Common myeloid progenitor, CD34-positive (primary cell): ENCODE measurements around the gene RBM25. TPM values are rescaled to one million over a fixed set of nuclear protein-coding genes. Genes with fewer than 3 reads are reported as not detected.
A peak's percentile ranks its signal among the peaks of the same experiment; 100 is the strongest.
"Not testable (repeated sequence)": the region's sequence is repeated elsewhere in the genome, so short reads cannot be mapped to it uniquely, and the experiment has no call there.

Experiments
- CTCF ChIA-PET: fragments of 350-600 bp; sonication (Branson Sonifier 250); formaldehyde crosslinking; loops from one replicate; lab custom pipeline; 2021; ENCODE audit warnings: antibody characterized with exemption; lab: Charles Lee
- POLR2A ChIA-PET: fragments of 350-600 bp; sonication (Branson Sonifier 250); formaldehyde crosslinking; loops from one replicate; lab custom pipeline; 2021; ENCODE audit warnings: antibody characterized with exemption; lab: Charles Lee
- DNase-seq, 3 donors: peaks; one replicate each; pipeline versions ENCODE4 v3.0.0 to v3.0.0-alpha.2; 2013
- H3K27ac ChIP-seq, 2 experiments: 1 replicate in 1 of 2; 2 replicates in 1 of 2; pipeline ENCODE4 v1.7.0; 2013; ENCODE audit warnings: inconsistent platforms in 2 of 2, low read length in 2 of 2, mild to moderate bottlenecking in 2 of 2, low read depth in 1 of 2, moderate library complexity in 1 of 2; ENCODE audit not compliant: severe bottlenecking in 2 of 2, insufficient read depth in 1 of 2, poor library complexity in 1 of 2
- H3K27me3 ChIP-seq, 5 experiments: replicated peaks in 2 of 5; 1 replicate in 3 of 5; 2 replicates in 2 of 5; pipeline versions ENCODE4 v1.6.1 to v1.7.0; 2013; ENCODE audit warnings: low read length in 4 of 5, mild to moderate bottlenecking in 2 of 5, moderate library complexity in 2 of 5, inconsistent platforms in 1 of 5; ENCODE audit not compliant: insufficient read depth in 5 of 5, control insufficient read depth in 4 of 5
- H3K36me3 ChIP-seq, 4 experiments: 1 replicate in 2 of 4; 2 replicates in 2 of 4; pipeline versions ENCODE4 v1.6.1 to v1.7.0; 2013; ENCODE audit warnings: low read length in 3 of 4, control low read depth in 1 of 4, mild to moderate bottlenecking in 1 of 4; ENCODE audit not compliant: control insufficient read depth in 4 of 4, insufficient read depth in 4 of 4
- H3K4me1 ChIP-seq, 4 experiments: 1 replicate in 3 of 4; 2 replicates in 1 of 4; pipeline versions ENCODE4 v1.6.1 to v1.7.1; 2013; ENCODE audit warnings: low read length in 3 of 4, mild to moderate bottlenecking in 3 of 4, control low read depth in 1 of 4, inconsistent platforms in 1 of 4, moderate library complexity in 1 of 4; ENCODE audit not compliant: control insufficient read depth in 4 of 4, insufficient read depth in 4 of 4; ENCODE audit errors: control extremely low read depth in 1 of 4
- H3K4me3 ChIP-seq, 7 experiments: 1 replicate in 4 of 7; 2 replicates in 3 of 7; pipeline versions ENCODE4 v1.5.1 to v1.7.0; 2013; ENCODE audit warnings: mild to moderate bottlenecking in 7 of 7, low read length in 6 of 7, moderate library complexity in 6 of 7, inconsistent platforms in 2 of 7, low read depth in 2 of 7, control low read depth in 1 of 7; ENCODE audit not compliant: insufficient read depth in 4 of 7, control insufficient read depth in 1 of 7; ENCODE audit errors: extremely low read depth in 1 of 7
- H3K9me3 ChIP-seq, 5 experiments: 1 replicate in 4 of 5; 2 replicates in 1 of 5; pipeline versions ENCODE4 v1.6.1 to v1.7.1; 2013; ENCODE audit warnings: low read length in 4 of 5, mild to moderate bottlenecking in 2 of 5, inconsistent platforms in 1 of 5, low read depth in 1 of 5, moderate library complexity in 1 of 5; ENCODE audit not compliant: control insufficient read depth in 4 of 5, insufficient read depth in 2 of 5; ENCODE audit errors: control extremely low read depth in 1 of 5
- WGBS: methylation state at CpG from one replicate; pipeline ENCODE4 v1.1.5; 2013; ENCODE audit not compliant: insufficient coverage; 5-methylcytosine and 5-hydroxymethylcytosine counted together
- polyA plus RNA-seq: library from polyadenylated mRNA; unstranded; fragments of 120-200 nt; gene quantifications from one replicate; pipeline ENCODE4 v1.2.1, GENCODE V29; 2013

RBM25 gene
- polyA plus RNA-seq: 106 TPM

DNA sequence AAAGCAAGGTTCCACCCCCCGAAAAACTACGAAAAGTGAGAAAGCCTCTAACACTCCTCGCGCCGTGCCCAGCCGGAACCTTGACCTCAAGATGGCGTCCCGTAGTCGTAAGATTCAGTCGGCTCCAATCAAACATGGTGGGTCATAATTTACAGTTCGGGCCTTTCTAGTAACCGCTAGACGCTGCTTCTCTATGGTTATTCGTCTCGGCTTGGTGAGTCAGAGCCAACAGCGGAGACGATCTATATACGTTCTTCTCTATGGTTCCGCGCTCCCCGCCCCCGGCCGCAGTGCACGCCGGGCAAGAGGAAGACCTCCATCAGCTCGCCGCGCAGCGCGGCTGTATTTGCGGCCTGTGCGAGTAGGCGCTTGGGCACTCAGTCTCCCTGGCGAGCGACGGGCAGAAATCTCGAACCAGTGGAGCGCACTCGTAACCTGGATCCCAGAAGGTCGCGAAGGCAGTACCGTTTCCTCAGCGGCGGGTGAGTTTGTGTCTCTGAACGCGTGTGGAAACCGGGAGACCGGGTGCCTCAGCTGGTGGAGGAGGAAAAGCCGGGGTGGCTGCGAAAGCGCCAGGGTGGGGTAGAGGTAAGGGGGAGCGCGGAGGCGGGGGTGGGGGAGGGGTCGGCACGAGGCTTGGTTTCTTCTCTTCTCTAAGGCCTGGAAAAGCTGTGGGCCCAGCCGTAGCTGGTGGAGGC, at the start of gene RBM25:
TSS of gene RBM25 (plus strand) at position 311 of the 698 bp plus-strand sequence. CDS start 13,108 bp downstream, outside the sequence.
- Histone ChIP-seq H3K9me3 (no peaks in the 10 kb centered on the region), H3K27ac (peak within 1 kb of the TSS; percentile 94 to 97), H3K4me3 (peak within 1 kb of the TSS; percentile 91 to 99 (median 95)), H3K36me3 (peaks cover 4 to 8% (median 4%) of the 10 kb centered on the region in 4 experiments), H3K4me1 (peaks cover 9 to 30% (median 20%) of the 10 kb centered on the region in 4 experiments), H3K27me3 (no peaks in the 10 kb centered on the region)
- WGBS: 0% methylated on average over 46 of the region's 57 CpGs
- POLR2A ChIA-PET: interaction anchor here (0.5 to 1.2 kb wide), 8 partner anchors 9 to 959 kb away, joined by 3 to 7 read pairs (median 3); partner anchors contain the start of genes PSEN1 and ZFYVE1
- CTCF ChIA-PET: interaction anchor here (1.0 to 1.9 kb wide), 4 partner anchors 11 to 36 kb away, joined by 3 to 5 read pairs (median 4); partner anchors contain the start of gene ZFYVE1
- peak; percentile 99 for DNase-seq

DNA sequence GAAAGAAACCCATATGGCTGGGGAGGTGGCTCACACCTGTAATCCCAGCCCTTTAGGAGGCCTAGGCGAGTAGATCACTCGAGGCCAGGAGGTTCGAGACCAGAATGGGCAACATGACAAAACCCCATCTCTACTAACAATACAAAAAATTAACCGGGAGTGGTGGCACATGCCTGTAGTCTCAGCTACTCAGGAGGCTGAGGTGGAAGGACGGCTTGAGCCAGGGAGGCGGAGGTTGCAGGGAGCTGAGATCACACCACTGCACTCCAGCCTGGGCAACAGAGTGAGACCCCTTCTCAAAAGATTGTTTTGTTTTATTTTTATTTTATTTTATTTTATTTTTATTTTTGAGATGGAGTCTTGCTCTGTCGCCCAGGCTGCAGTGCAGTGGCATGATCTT, 47.1 kb upstream of the RBM25 start:
- H3K27me3 ChIP-seq, POLR2A ChIA-PET, CTCF ChIA-PET, DNase-seq, H3K27ac ChIP-seq, H3K4me3 ChIP-seq, H3K9me3 ChIP-seq, H3K4me1 ChIP-seq: not testable (repeated sequence)
- WGBS: 100% methylated on average over 1 of the region's 7 CpGs
- peaks cover 3 to 42% (median 19%) of the 10 kb centered on the region in 4 experiments for H3K36me3 ChIP-seq

- ChIA-PET CTCF (no interaction called here), POLR2A (no interaction called here)
- whole genome bisulfite sequencing: 69% methylated on average over 2 of the region's 2 CpGs
- no peak for DNase-seq
- H3K4me3 ChIP-seq: no peak overlapping the region
- no peaks in the 10 kb centered on the region for H3K9me3 ChIP-seq
- H3K36me3 ChIP-seq: peaks cover 10 to 44% (median 25%) of the 10 kb centered on the region in 4 experiments
- no peaks in the 10 kb centered on the region for H3K27me3 ChIP-seq
- no peaks in the 10 kb centered on the region for H3K4me1 ChIP-seq
- H3K27ac ChIP-seq: no peak overlapping the region
Observed at GRCh38 chr14:73014105-73014504, 44.2 kb upstream of the RBM25 start.

DNA sequence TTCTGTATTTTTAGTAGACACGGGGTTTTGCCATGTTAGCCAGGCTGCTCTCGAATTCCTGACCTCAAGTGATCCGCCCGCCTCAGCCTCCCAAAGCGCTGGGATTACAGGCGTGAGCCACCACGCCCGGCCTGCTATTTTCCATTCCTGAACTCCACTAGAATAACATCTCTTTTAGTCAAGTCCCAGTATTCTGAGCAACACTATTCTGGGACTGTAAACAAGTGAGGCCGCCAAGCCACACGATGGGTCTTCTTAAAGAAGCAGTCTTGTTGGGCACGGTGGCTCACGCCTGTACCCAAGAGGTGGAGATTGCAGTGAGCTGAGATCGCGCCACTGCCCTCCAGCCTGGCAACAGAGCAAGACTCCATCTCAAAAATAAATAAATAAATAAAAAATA, 42.8 kb upstream of the RBM25 start:
- 100% methylated on average over 8 of the region's 14 CpGs for WGBS
- POLR2A ChIA-PET, H3K4me1 ChIP-seq, CTCF ChIA-PET, H3K9me3 ChIP-seq, H3K27me3 ChIP-seq, H3K4me3 ChIP-seq, H3K27ac ChIP-seq, DNase-seq: not testable (repeated sequence)
- H3K36me3 ChIP-seq: peaks cover 10 to 42% (median 23%) of the 10 kb centered on the region in 4 experiments

DNA sequence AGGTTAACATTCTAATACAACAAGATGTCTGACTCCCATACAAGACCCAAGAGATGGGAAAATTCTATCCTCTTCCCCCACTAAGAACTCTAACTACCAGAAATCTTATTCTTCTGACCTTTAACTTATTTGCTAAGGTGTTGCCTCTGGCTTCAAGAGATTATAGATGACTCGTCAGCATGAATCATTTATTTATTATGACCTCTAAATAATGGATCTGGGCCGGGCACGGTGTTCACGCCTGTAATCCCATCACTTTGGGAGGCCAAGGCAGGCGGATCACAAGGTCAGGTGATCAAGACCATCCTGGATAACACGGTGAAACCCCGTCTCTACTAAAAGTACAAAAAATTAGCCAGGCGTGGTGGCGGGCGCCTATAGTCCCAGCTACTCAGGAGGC, 42.3 kb upstream of the RBM25 start:
- DNase-seq, H3K4me1 ChIP-seq, CTCF ChIA-PET, H3K27ac ChIP-seq, H3K4me3 ChIP-seq, H3K9me3 ChIP-seq, POLR2A ChIA-PET, H3K27me3 ChIP-seq: not testable (repeated sequence)
- peaks cover 10 to 46% (median 23%) of the 10 kb centered on the region in 4 experiments for H3K36me3 ChIP-seq
- 95% methylated on average over 8 of the region's 10 CpGs for WGBS

DNA sequence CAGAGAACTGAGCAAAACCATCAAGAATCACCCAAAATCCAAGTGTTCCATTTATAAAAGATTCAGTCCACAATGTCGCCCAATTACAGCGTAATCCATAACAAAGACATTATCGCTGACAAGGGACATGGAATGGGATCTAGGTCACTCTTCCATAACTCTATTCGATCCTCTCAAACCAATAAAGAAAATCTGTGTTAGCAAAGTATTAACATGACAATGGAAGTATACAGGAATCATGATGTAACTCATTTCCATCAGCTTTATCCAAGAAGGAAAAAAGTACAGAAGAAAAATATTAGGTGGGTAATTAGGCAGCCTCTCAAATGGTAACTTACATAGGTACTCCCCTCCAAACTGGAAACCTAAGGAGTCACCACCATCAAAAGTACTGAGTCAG, 36.3 kb upstream of the RBM25 start:
- peaks cover 12 to 42% (median 24%) of the 10 kb centered on the region in 4 experiments for H3K36me3 ChIP-seq
- no peak overlapping the region for H3K27ac ChIP-seq
- no peaks in the 10 kb centered on the region for H3K9me3 ChIP-seq
- CTCF ChIA-PET: interaction anchor here (0.9 to 1.7 kb wide), 2 partner anchors 9 to 36 kb away, joined by 3 to 5 read pairs; partner anchors contain the start of gene RBM25
- WGBS: no CpG with 5 or more reads among the region's 4 CpGs
- H3K27me3 ChIP-seq: no peaks in the 10 kb centered on the region
- POLR2A ChIA-PET: no interaction called here
- H3K4me1 ChIP-seq: peaks cover 5 to 17% (median 7%) of the 10 kb centered on the region in 4 experiments
- H3K4me3 ChIP-seq: no peak overlapping the region
- DNase-seq: no peak

- ChIA-PET POLR2A (interaction anchor here (1.1 kb wide), 1 partner anchor 33 kb away, joined by 5 read pairs; the partner anchor contains the start of gene RBM25), CTCF (interaction anchor here (1.1 to 1.7 kb wide), 2 partner anchors 51 to 111 kb away, joined by 3 to 4 read pairs; partner anchors contain the start of gene PSEN1)
- H3K4me3 ChIP-seq: peak overlapping the region in 5 of 7 experiments; percentile 70 to 93 (median 92)
Observed at GRCh38 chr14:73025544-73025943, 32.8 kb upstream of the RBM25 start.

More at GRCh38 chr14:73025544-73025943, 32.8 kb upstream of the RBM25 start:
- Histone ChIP-seq H3K4me1 (peaks cover 8 to 21% (median 11%) of the 10 kb centered on the region in 4 experiments), H3K36me3 (peaks cover 5 to 31% (median 18%) of the 10 kb centered on the region in 4 experiments), H3K9me3 (no peaks in the 10 kb centered on the region), H3K27me3 (no peaks in the 10 kb centered on the region), H3K27ac (no peak overlapping the region)
- no peak for DNase-seq
- 94% methylated on average over 2 of the region's 3 CpGs for WGBS
